Thymus (tissue), 11 donors: Measurements from ENCODE around the gene DDR1. TPM values are rescaled to one million over a fixed set of nuclear protein-coding genes. Genes with fewer than 3 reads are reported as not detected.
A peak's percentile ranks its signal among the peaks of the same experiment; 100 is the strongest.

Source experiments
- DNase-seq, 9 donors: peaks; one replicate each; pipeline ENCODE4 v3.0.0-alpha.2; 2013; ENCODE audit warnings: low spot score in 9 of 9, low read depth in 6 of 9, missing footprints in 1 of 9
- H3K27ac ChIP-seq, 2 donors: one replicate each; pipeline ENCODE4 v1.5.1; 2013; ENCODE audit warnings: control low read depth in 1 of 2, low read depth in 1 of 2, low read length in 1 of 2, mild to moderate bottlenecking in 1 of 2, moderate library complexity in 1 of 2
- H3K27me3 ChIP-seq, 2 donors: one replicate each; pipeline ENCODE4 v1.5.1; 2013; ENCODE audit warnings: low read length in 1 of 2; ENCODE audit not compliant: control insufficient read depth in 2 of 2, insufficient read depth in 1 of 2
- H3K36me3 ChIP-seq, 2 donors: one replicate each; pipeline ENCODE4 v1.5.1; 2013; ENCODE audit warnings: low read length in 1 of 2, mild to moderate bottlenecking in 1 of 2, moderate library complexity in 1 of 2; ENCODE audit not compliant: control insufficient read depth in 2 of 2, insufficient read depth in 2 of 2
- H3K4me1 ChIP-seq, 2 donors: one replicate each; pipeline ENCODE4 v1.5.1; 2013; ENCODE audit warnings: low read length in 2 of 2; ENCODE audit not compliant: control insufficient read depth in 2 of 2, insufficient read depth in 2 of 2
- H3K4me3 ChIP-seq, 2 donors: one replicate each; pipeline ENCODE4 v1.5.1; 2013; ENCODE audit warnings: low read length in 2 of 2, control low read depth in 1 of 2, mild to moderate bottlenecking in 1 of 2
- H3K9me3 ChIP-seq, 2 donors: one replicate each; pipeline ENCODE4 v1.5.1; 2013; ENCODE audit warnings: low read length in 1 of 2, mild to moderate bottlenecking in 1 of 2; ENCODE audit not compliant: control insufficient read depth in 2 of 2, insufficient read depth in 1 of 2
- WGBS: extraction: QIAGEN DNeasy Blood & Tissue Kit; methylation state at CpG from one replicate; pipeline ENCODE4 v1.1.7; 2013; 5-methylcytosine and 5-hydroxymethylcytosine counted together
- polyA plus RNA-seq: library from polyadenylated mRNA; stranded (reverse); fragments of 200-250 nt; gene quantifications from one replicate; pipeline ENCODE4 v1.2.3, GENCODE V29; 2013
- total RNA-seq: library from RNA; stranded (reverse); fragments of 120-200 nt; gene quantifications from one replicate; pipeline ENCODE4 v1.2.4, GENCODE V29; 2013
- donor health status: healthy.

DDR1 gene
- total and polyA plus RNA-seq, 2 donors, result 39.6 to 65.9 TPM

GRCh38 chr6:30889496-30889885, 5.2 kb downstream of the DDR1 start:
- Histone ChIP-seq H3K27me3 (peaks cover 0 to 31% of the 10 kb centered on the region in 2 donors), H3K27ac (no peak overlapping the region), H3K4me1 (peaks cover 20 to 49% of the 10 kb centered on the region in 2 donors), H3K36me3 (peaks cover 34 to 50% of the 10 kb centered on the region in 2 donors), H3K9me3 (no peaks in the 10 kb centered on the region), H3K4me3 (no peak overlapping the region)
- DNase-seq, result no peak
- 99% methylated on average over 4 of the region's 4 CpGs for WGBS

- Histone ChIP-seq H3K4me3 (no peak overlapping the region), H3K4me1 (peaks cover 18 to 44% of the 10 kb centered on the region in 2 donors), H3K27me3 (peaks cover 0 to 27% of the 10 kb centered on the region in 2 donors), H3K27ac (peak overlapping the region in 1 of 2 donors; percentile 25), H3K9me3 (no peaks in the 10 kb centered on the region), H3K36me3 (peaks cover 36 to 54% of the 10 kb centered on the region in 2 donors)
- peak in 1 of 9 donors; percentile 32 for DNase-seq
- WGBS, result 76% methylated on average over 14 of the region's 14 CpGs
Measured at GRCh38 chr6:30889921-30890645, 5.8 kb downstream of the DDR1 start.

GRCh38 chr6:30890646-30891449, 6.5 kb downstream of the DDR1 start:
- H3K27ac ChIP-seq, result no peak overlapping the region
- no peaks in the 10 kb centered on the region for H3K9me3 ChIP-seq
- no peak for DNase-seq
- 95% methylated on average over 12 of the region's 12 CpGs for WGBS
- H3K4me1 ChIP-seq, result peaks cover 10 to 44% of the 10 kb centered on the region in 2 donors
- peaks cover 0 to 20% of the 10 kb centered on the region in 2 donors for H3K27me3 ChIP-seq
- peaks cover 42 to 61% of the 10 kb centered on the region in 2 donors for H3K36me3 ChIP-seq
- H3K4me3 ChIP-seq, result no peak overlapping the region

- 94% methylated on average over 4 of the region's 4 CpGs for WGBS
- no peak overlapping the region for H3K27ac ChIP-seq
- H3K4me1 ChIP-seq, result peaks cover 5 to 44% of the 10 kb centered on the region in 2 donors
- H3K4me3 ChIP-seq, result no peak overlapping the region
- peaks cover 0 to 15% of the 10 kb centered on the region in 2 donors for H3K27me3 ChIP-seq
- DNase-seq, result no peak
- no peaks in the 10 kb centered on the region for H3K9me3 ChIP-seq
- peaks cover 47 to 65% of the 10 kb centered on the region in 2 donors for H3K36me3 ChIP-seq
Measured at GRCh38 chr6:30891450-30891723, 7.1 kb downstream of the DDR1 start.

- peaks cover 0 to 12% of the 10 kb centered on the region in 2 donors for H3K27me3 ChIP-seq
- WGBS, result 89% methylated on average over 21 of the region's 21 CpGs
- no peak overlapping the region for H3K4me3 ChIP-seq
- no peaks in the 10 kb centered on the region for H3K9me3 ChIP-seq
- H3K27ac ChIP-seq, result no peak overlapping the region
- peaks cover 53 to 69% of the 10 kb centered on the region in 2 donors for H3K36me3 ChIP-seq
- H3K4me1 ChIP-seq, result peaks cover 3 to 38% of the 10 kb centered on the region in 2 donors
- no peak for DNase-seq
Measured at GRCh38 chr6:30891816-30892538, 7.7 kb downstream of the DDR1 start.

GRCh38 chr6:30893001-30893591, 8.8 kb downstream of the DDR1 start:
- Histone ChIP-seq H3K4me1 (peaks cover 3 to 38% of the 10 kb centered on the region in 2 donors), H3K27me3 (peaks cover 0 to 12% of the 10 kb centered on the region in 2 donors), H3K36me3 (peaks cover 64 to 77% of the 10 kb centered on the region in 2 donors), H3K9me3 (no peaks in the 10 kb centered on the region), H3K4me3 (no peak overlapping the region), H3K27ac (no peak overlapping the region)
- 97% methylated on average over 16 of the region's 16 CpGs for WGBS
- no peak for DNase-seq

DNA sequence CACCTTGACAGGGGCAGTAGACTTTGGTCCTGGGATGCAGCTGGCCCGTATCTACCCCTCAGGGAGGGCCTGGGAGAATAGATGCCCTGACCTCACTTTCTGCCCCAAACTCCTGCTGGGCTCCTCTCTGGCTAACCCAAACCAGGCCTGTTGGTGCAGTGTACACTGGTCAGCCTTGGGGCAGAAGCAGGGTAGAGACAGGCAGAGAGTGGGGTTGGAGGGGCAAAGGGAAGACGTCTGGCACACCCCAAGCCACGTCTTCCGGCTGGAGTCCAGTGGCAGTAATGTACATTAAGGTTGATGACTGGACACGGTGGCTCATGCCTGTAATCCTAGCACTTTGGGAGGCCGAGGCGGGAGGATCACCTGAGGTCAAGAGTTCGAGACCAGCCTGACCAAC, 9.3 kb downstream of the DDR1 start:
- H3K4me3 ChIP-seq, result no peak overlapping the region
- peaks cover 69 to 80% of the 10 kb centered on the region in 2 donors for H3K36me3 ChIP-seq
- no peaks in the 10 kb centered on the region for H3K9me3 ChIP-seq
- DNase-seq, result no peak
- H3K4me1 ChIP-seq, result peaks cover 3 to 36% of the 10 kb centered on the region in 2 donors
- peaks cover 0 to 12% of the 10 kb centered on the region in 2 donors for H3K27me3 ChIP-seq
- 97% methylated on average over 8 of the region's 8 CpGs for WGBS
- no peak overlapping the region for H3K27ac ChIP-seq

- Histone ChIP-seq H3K27ac (no peak overlapping the region), H3K36me3 (peaks cover 69 to 76% of the 10 kb centered on the region in 2 donors), H3K9me3 (no peaks in the 10 kb centered on the region), H3K4me1 (peaks cover 3 to 31% of the 10 kb centered on the region in 2 donors), H3K4me3 (no peak overlapping the region), H3K27me3 (peaks cover 0 to 12% of the 10 kb centered on the region in 2 donors)
- WGBS, result 94% methylated on average over 12 of the region's 12 CpGs
- DNase-seq, result no peak
Measured at GRCh38 chr6:30894381-30894780, 10.1 kb downstream of the DDR1 start.
